ENCODE data around the gene HIPK1. TPM values are rescaled to one million over a fixed set of nuclear protein-coding genes. Genes with fewer than 3 reads are reported as not detected.
"Not testable (repeated sequence)": the region's sequence is repeated elsewhere in the genome, so short reads cannot be mapped to it uniquely, and the experiment has no call there.

The HIPK1 gene
- total RNA-seq, 1 donor from 2014 or later = 41.3 TPM

DNA sequence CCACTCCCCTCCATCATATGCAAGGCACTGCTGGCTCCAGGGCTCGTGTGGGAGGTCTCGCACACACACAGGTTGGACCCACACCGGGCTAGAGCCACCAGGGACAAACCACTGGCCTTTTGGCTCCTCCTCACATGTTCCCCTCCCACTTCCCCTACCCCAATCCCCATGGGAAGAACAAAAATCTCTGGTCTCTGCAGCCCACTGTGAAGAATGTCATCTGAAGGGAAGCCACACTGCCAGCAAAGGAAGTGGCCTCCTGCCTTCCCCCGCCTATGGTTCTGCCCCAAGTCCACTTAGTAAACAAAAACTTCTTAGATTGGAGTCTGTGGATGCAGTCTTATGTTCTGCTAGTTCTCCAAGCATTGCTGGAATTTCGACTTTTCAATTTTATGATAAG, 74.3 kb downstream of the HIPK1 start:
- Histone ChIP-seq H3K9ac (no peak overlapping the region), H3K4me1 (peaks cover 23% of the 10 kb centered on the region), H3K4me3 (no peak overlapping the region), H3K36me3 (no peaks in the 10 kb centered on the region), H3K79me2 (ENCODE audit: low read depth) (no peaks in the 10 kb centered on the region), H3K27ac (no peak overlapping the region), H4K20me1 (ENCODE audit: low read depth) (no peaks in the 10 kb centered on the region), H3F3A (ENCODE audit: low read depth) (peaks cover 17% of the 10 kb centered on the region), H3K4me2 (no peak overlapping the region), H2AFZ (replicated peaks) (no peak overlapping the region), H3K27me3 (no peaks in the 10 kb centered on the region), H3K9me3 (ENCODE audit: low read depth) (no peaks in the 10 kb centered on the region)
- no peak for DNase-seq (ENCODE audit: low spot score)
- Mint-ChIP-seq H3K27ac (no peak overlapping the region), H3K27me3 (ENCODE audit: insufficient read depth, low read depth) (peaks cover 2% of the 10 kb centered on the region), H3K9me3 (peaks cover 12% of the 10 kb centered on the region), H3K4me1 (peaks cover 31% of the 10 kb centered on the region), H3K36me3 (peaks cover 2% of the 10 kb centered on the region), H3K4me3 (peak overlapping the region; percentile 24)
- TF ChIP-seq EZH2 (IDR thresholded peaks at IDR 0.05) (no peak), EZH2phosphoT487 (IDR thresholded peaks at IDR 0.05) (no peak)
- TF ChIP-seq, protein P1, sequence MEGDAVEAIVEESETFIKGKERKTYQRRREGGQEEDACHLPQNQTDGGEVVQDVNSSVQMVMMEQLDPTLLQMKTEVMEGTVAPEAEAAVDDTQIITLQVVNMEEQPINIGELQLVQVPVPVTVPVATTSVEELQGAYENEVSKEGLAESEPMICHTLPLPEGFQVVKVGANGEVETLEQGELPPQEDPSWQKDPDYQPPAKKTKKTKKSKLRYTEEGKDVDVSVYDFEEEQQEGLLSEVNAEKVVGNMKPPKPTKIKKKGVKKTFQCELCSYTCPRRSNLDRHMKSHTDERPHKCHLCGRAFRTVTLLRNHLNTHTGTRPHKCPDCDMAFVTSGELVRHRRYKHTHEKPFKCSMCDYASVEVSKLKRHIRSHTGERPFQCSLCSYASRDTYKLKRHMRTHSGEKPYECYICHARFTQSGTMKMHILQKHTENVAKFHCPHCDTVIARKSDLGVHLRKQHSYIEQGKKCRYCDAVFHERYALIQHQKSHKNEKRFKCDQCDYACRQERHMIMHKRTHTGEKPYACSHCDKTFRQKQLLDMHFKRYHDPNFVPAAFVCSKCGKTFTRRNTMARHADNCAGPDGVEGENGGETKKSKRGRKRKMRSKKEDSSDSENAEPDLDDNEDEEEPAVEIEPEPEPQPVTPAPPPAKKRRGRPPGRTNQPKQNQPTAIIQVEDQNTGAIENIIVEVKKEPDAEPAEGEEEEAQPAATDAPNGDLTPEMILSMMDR (IDR thresholded peaks at IDR 0.05) = no peak

DNA sequence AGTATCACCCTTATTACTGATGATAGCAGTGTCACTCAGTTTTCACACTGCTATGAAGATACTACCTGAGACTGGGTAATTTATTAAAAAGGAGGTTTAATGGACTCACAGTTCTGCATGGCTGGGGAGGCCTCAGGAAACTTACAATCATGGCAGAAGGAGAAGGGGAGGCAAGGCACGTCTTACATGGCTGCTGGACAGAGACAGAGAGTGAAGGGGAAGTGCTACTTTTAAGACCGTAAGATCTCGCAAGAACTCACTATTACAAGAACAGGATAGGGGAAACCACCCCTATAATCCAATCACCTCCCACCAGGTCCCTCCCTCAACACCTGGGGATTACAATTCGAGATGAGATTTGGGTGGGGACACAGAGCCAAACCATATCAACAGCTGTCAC, 77.7 kb downstream of the HIPK1 start:
- H3K27ac Mint-ChIP-seq; H3K36me3 Mint-ChIP-seq; H3K4me2 ChIP-seq; H3K4me3 ChIP-seq; H3K36me3 ChIP-seq; H2AFZ ChIP-seq (replicated peaks); H3K9ac ChIP-seq; H4K20me1 ChIP-seq (ENCODE audit: low read depth); H3K4me3 Mint-ChIP-seq; H3K9me3 ChIP-seq (ENCODE audit: low read depth); H3K79me2 ChIP-seq (ENCODE audit: low read depth); DNase-seq (ENCODE audit: low spot score); H3K27me3 Mint-ChIP-seq (ENCODE audit: insufficient read depth, low read depth); H3K27me3 ChIP-seq; H3K27ac ChIP-seq: not testable (repeated sequence)
- Histone ChIP-seq H3F3A (ENCODE audit: low read depth) (peaks cover 18% of the 10 kb centered on the region), H3K4me1 (peaks cover 22% of the 10 kb centered on the region)
- peaks cover 29% of the 10 kb centered on the region for H3K4me1 Mint-ChIP-seq
- H3K9me3 Mint-ChIP-seq = peaks cover 12% of the 10 kb centered on the region

DNA sequence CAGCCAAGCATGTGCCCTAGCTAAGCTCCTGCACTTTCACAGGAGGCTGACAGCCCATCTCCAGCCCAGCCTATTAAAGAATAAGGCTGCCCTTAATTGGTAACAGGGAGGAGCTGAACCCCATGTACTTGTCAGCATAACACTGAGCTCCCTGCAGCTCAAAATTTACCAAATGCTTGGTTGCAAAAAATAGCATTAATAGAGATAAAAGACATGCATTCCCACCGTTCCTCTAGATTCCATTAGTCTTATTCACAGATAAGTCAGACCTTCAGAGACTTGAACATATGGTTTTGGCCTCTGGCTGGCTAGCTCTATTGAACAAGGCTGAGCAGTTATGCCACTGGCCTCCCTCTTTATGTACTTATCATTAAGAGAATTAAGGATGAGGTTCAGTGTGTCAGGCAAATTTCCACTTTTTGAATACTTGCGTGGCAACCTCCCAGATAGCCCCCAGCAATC, 79.4 kb downstream of the HIPK1 start:
- peaks cover 7% of the 10 kb centered on the region for H3K4me1 ChIP-seq
- H3K4me1 Mint-ChIP-seq = peaks cover 19% of the 10 kb centered on the region

DNA sequence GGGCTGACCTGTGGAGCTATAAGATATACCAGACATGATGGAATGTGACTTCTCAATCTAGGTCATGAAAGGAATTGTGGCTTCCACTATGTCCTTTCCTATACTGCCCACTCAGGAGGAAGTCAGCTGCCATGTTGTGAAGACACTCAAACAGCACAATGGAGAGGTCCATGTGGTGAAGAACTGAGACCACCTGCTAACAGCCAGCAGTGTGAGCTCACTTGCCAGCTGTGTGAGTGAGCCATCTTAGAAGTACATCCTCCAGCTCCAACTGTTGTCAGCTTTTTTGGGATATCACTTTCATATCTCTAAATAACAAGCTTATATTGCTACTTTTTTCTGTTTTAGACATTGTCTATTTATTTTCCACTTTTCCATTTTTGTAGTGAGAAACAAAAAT, 79.9 kb downstream of the HIPK1 start:
- Mint-ChIP-seq H3K4me3 (no peak overlapping the region), H3K4me1 (peaks cover 14% of the 10 kb centered on the region), H3K27ac (no peak overlapping the region), H3K27me3 (ENCODE audit: insufficient read depth, low read depth) (peaks cover 2% of the 10 kb centered on the region), H3K36me3 (peaks cover 2% of the 10 kb centered on the region), H3K9me3 (peaks cover 12% of the 10 kb centered on the region)
- Histone ChIP-seq H4K20me1 (ENCODE audit: low read depth) (no peaks in the 10 kb centered on the region), H3K79me2 (ENCODE audit: low read depth) (no peaks in the 10 kb centered on the region), H3K4me1 (peaks cover 5% of the 10 kb centered on the region), H3K9me3 (ENCODE audit: low read depth) (no peaks in the 10 kb centered on the region), H3F3A (ENCODE audit: low read depth) (peaks cover 5% of the 10 kb centered on the region), H2AFZ (replicated peaks) (no peak overlapping the region), H3K4me3 (no peak overlapping the region), H3K36me3 (no peaks in the 10 kb centered on the region), H3K27ac (no peak overlapping the region), H3K4me2 (no peak overlapping the region), H3K9ac (no peak overlapping the region), H3K27me3 (no peaks in the 10 kb centered on the region)
- DNase-seq (ENCODE audit: low spot score) = no peak
- TF ChIP-seq EZH2 (IDR thresholded peaks at IDR 0.05) = no peak
- TF ChIP-seq EZH2phosphoT487 (IDR thresholded peaks at IDR 0.05) = no peak
- TF ChIP-seq, protein P1 (IDR thresholded peaks at IDR 0.05) = no peak

More for the DNA sequence above, 79.4 kb downstream of the HIPK1 start:
- H3K27ac Mint-ChIP-seq = no peak overlapping the region
- peaks cover 2% of the 10 kb centered on the region for H3K27me3 Mint-ChIP-seq (ENCODE audit: insufficient read depth, low read depth)
- Histone ChIP-seq H3K4me2 (no peak overlapping the region), H3K36me3 (no peaks in the 10 kb centered on the region), H3K27ac (no peak overlapping the region), H3K9ac (no peak overlapping the region), H3K79me2 (ENCODE audit: low read depth) (no peaks in the 10 kb centered on the region), H3K4me3 (no peak overlapping the region), H3K27me3 (no peaks in the 10 kb centered on the region), H3K9me3 (ENCODE audit: low read depth) (no peaks in the 10 kb centered on the region), H3F3A (ENCODE audit: low read depth) (peaks cover 5% of the 10 kb centered on the region), H4K20me1 (ENCODE audit: low read depth) (no peaks in the 10 kb centered on the region), H2AFZ (replicated peaks) (peak overlapping the region; percentile 28)
- peaks cover 2% of the 10 kb centered on the region for H3K36me3 Mint-ChIP-seq
- no peak for DNase-seq (ENCODE audit: low spot score)
- H3K9me3 Mint-ChIP-seq = peaks cover 12% of the 10 kb centered on the region
- H3K4me3 Mint-ChIP-seq = no peak overlapping the region
- no peak for TF ChIP-seq EZH2 (IDR thresholded peaks at IDR 0.05)
- no peak for TF ChIP-seq EZH2phosphoT487 (IDR thresholded peaks at IDR 0.05)
